GM12892 (cell line): Measurements from ENCODE around the gene METTL24.

Experiments used
- DNase-seq: peaks from one replicate; pipeline ENCODE4 v3.0.0; 2011; ENCODE audit not compliant: insufficient read length
- FAIRE-seq: peaks from 2 replicates; lab custom pipeline; 2011; peaks lifted over from hg19 to GRCh38; lab: Jason Lieb, UNC
- POLR2A ChIP-seq: IDR thresholded peaks from 2 replicates; pipeline ENCODE4 v1.6.1; 2011; ENCODE audit warnings: low read depth, low read length, control low read depth
- POLR2AphosphoS5 ChIP-seq: IDR thresholded peaks from 2 replicates; pipeline ENCODE4 v1.6.1; 2011; ENCODE audit warnings: low read depth, low read length, control low read depth
- TAF1 ChIP-seq: IDR thresholded peaks from 2 replicates; pipeline ENCODE4 v1.6.1; 2011; ENCODE audit warnings: low read depth, mild to moderate bottlenecking, control low read depth, low read length, borderline replicate concordance

The METTL24 gene

GRCh38 chr6:110389689-110390382 is 31.7 kb upstream of the METTL24 start:
- TF ChIP-seq TAF1 (no peak), POLR2A (no peak), POLR2AphosphoS5 (no peak)
- DNase-seq (no peak), FAIRE-seq (no peak)

- FAIRE-seq (no peak), DNase-seq (no peak)
- TF ChIP-seq POLR2A, result no peak
- TF ChIP-seq TAF1, result no peak
- no peak for TF ChIP-seq POLR2AphosphoS5
Measured at GRCh38 chr6:110387986-110388385, 29.8 kb upstream of the METTL24 start.

- TF ChIP-seq TAF1, result no peak
- TF ChIP-seq POLR2AphosphoS5, result no peak
- TF ChIP-seq POLR2A, result no peak
- no peak for FAIRE-seq
Measured at GRCh38 chr6:110385458-110385863, 27.3 kb upstream of the METTL24 start.

GRCh38 chr6:110378552-110378951 is 20.4 kb upstream of the METTL24 start:
- DNase-seq (no peak), FAIRE-seq (no peak)
- no peak for TF ChIP-seq TAF1
- no peak for TF ChIP-seq POLR2AphosphoS5

More at GRCh38 chr6:110385458-110385863, 27.3 kb upstream of the METTL24 start:
- DNase-seq, result no peak

GRCh38 chr6:110369066-110369465 is 10.9 kb upstream of the METTL24 start:
- FAIRE-seq (no peak), DNase-seq (no peak)
- TF ChIP-seq POLR2AphosphoS5 (no peak), TAF1 (no peak), POLR2A (no peak)

- DNase-seq, result no peak
- FAIRE-seq, result no peak
- no peak for TF ChIP-seq POLR2AphosphoS5
- TF ChIP-seq POLR2A, result no peak
Measured at GRCh38 chr6:110368284-110368683, 10.1 kb upstream of the METTL24 start.

GRCh38 chr6:110367825-110368224 is 9.7 kb upstream of the METTL24 start:
- TF ChIP-seq POLR2A (no peak), POLR2AphosphoS5 (no peak), TAF1 (no peak)
- FAIRE-seq (no peak), DNase-seq (no peak)

GRCh38 chr6:110366975-110367374 is 8.8 kb upstream of the METTL24 start:
- DNase-seq (no peak), FAIRE-seq (no peak)
- TF ChIP-seq POLR2AphosphoS5 (no peak), TAF1 (no peak), POLR2A (no peak)

- FAIRE-seq, result no peak
- TF ChIP-seq TAF1 (no peak), POLR2AphosphoS5 (no peak), POLR2A (no peak)
- DNase-seq, result no peak
Measured at GRCh38 chr6:110366256-110366655, 8.1 kb upstream of the METTL24 start.

- FAIRE-seq, result no peak
- DNase-seq, result no peak
- no peak for TF ChIP-seq POLR2A
- no peak for TF ChIP-seq TAF1
- no peak for TF ChIP-seq POLR2AphosphoS5
Measured at GRCh38 chr6:110364364-110365105, 6.4 kb upstream of the METTL24 start.

- FAIRE-seq, result no peak
- TF ChIP-seq POLR2AphosphoS5 (no peak), POLR2A (no peak), TAF1 (no peak)
- no peak for DNase-seq
Measured at GRCh38 chr6:110363748-110364147, 5.6 kb upstream of the METTL24 start.

- no peak for TF ChIP-seq POLR2AphosphoS5
- TF ChIP-seq POLR2A, result no peak
- TF ChIP-seq TAF1, result no peak
- no peak for FAIRE-seq
- DNase-seq, result no peak
Measured at GRCh38 chr6:110360676-110361075, 2.5 kb upstream of the METTL24 start.
